MM.1S (cell line): ENCODE results near the gene TXNDC17.

ENCODE experiments used
- DNase-seq: peaks from one replicate; pipeline ENCODE4 v3.0.0-alpha.2; 2015
- H2AFZ ChIP-seq: fragments of 300-600 bp; sonication (generic); 2 replicates; pipeline ENCODE4 v1.6.0; 2016; ENCODE audit warnings: antibody characterized with exemption, low read length
- H3F3A ChIP-seq: fragments of 300-600 bp; sonication (generic); 2 replicates; pipeline ENCODE4 v1.6.1; 2016; ENCODE audit warnings: mild to moderate bottlenecking, antibody characterized with exemption, low read length, moderate library complexity, mixed read lengths; ENCODE audit not compliant: insufficient read depth
- H3K27ac ChIP-seq: fragments of 300-600 bp; sonication (generic); 2 replicates; pipeline ENCODE4 v1.5.1; 2016; ENCODE audit warnings: mild to moderate bottlenecking, low read length
- H3K27me3 ChIP-seq: fragments of 300-600 bp; sonication (generic); replicated peaks from 2 replicates; pipeline ENCODE4 v1.6.0; 2016; ENCODE audit warnings: low read length; ENCODE audit not compliant: insufficient read depth
- H3K36me3 ChIP-seq: fragments of 300-600 bp; sonication (generic); replicated peaks from 2 replicates; pipeline ENCODE4 v1.6.1; 2016; ENCODE audit warnings: mild to moderate bottlenecking, low read length, mixed read lengths; ENCODE audit not compliant: insufficient read depth
- H3K4me1 ChIP-seq: fragments of 300-600 bp; sonication (generic); 2 replicates; pipeline ENCODE4 v1.6.1; 2016; ENCODE audit warnings: low read length, mixed read lengths
- H3K4me2 ChIP-seq: fragments of 300-600 bp; sonication (generic); 2 replicates; pipeline ENCODE4 v1.6.0; 2016; ENCODE audit warnings: low read depth, low read length
- H3K4me3 ChIP-seq: fragments of 300-600 bp; sonication (generic); 2 replicates; pipeline ENCODE4 v1.5.1; 2016; ENCODE audit warnings: low read length, mixed read lengths
- H3K79me2 ChIP-seq: fragments of 300-600 bp; sonication (generic); 2 replicates; pipeline ENCODE4 v1.6.1; 2016; ENCODE audit warnings: mixed run types, low read length, mixed read lengths
- H3K9ac ChIP-seq: fragments of 300-600 bp; sonication (generic); 2 replicates; pipeline ENCODE4 v1.6.1; 2016; ENCODE audit warnings: low read length, mixed read lengths
- H3K9me2 ChIP-seq: fragments of 300-600 bp; sonication (generic); replicated peaks from 2 replicates; pipeline ENCODE4 v1.6.1; 2016; ENCODE audit warnings: mild to moderate bottlenecking, low read length, mixed read lengths; ENCODE audit not compliant: insufficient read depth
- H3K9me3 ChIP-seq: fragments of 300-600 bp; sonication (generic); replicated peaks from 2 replicates; pipeline ENCODE4 v1.6.1; 2016; ENCODE audit warnings: mild to moderate bottlenecking, low read length, mixed read lengths; ENCODE audit not compliant: insufficient read depth
- H4K20me1 ChIP-seq: fragments of 300-600 bp; sonication (generic); 2 replicates; pipeline ENCODE4 v1.6.1; 2016; ENCODE audit warnings: mild to moderate bottlenecking, low read length, moderate library complexity, mixed read lengths; ENCODE audit not compliant: insufficient read depth
- EZH2 ChIP-seq: fragments of 300-600 bp; sonication (generic); optimal IDR thresholded peaks from 2 replicates; pipeline ENCODE3; 2017; ENCODE audit warnings: low read depth, mild to moderate bottlenecking, antibody characterized with exemption, low read length, mixed read lengths
- EZH2phosphoT487 ChIP-seq: fragments of 300-600 bp; sonication (generic); IDR thresholded peaks from 2 replicates; pipeline ENCODE4 v1.6.1; 2018; ENCODE audit warnings: antibody characterized with exemption, low read length
- TF ChIP-seq, protein P1 (sequence below): fragments of 300-600 bp; sonication (generic); IDR thresholded peaks from 2 replicates; pipeline ENCODE4 v1.5.1; 2016; ENCODE audit warnings: antibody characterized with exemption, low read length, mixed read lengths

Gene TXNDC17

GRCh38 chr17:6679241-6679640, 38.4 kb downstream of the TXNDC17 start:
- no peaks in the 10 kb centered on the region for H3F3A ChIP-seq
- H3K4me3 ChIP-seq, result no peak overlapping the region
- peaks cover 10% of the 10 kb centered on the region; the same call in 1 of the 2 replicates for H3K4me1 ChIP-seq
- H3K4me2 ChIP-seq, result no peak overlapping the region
- H3K9ac ChIP-seq, result no peak overlapping the region
- no peak for DNase-seq
- peaks cover 44% of the 10 kb centered on the region for H3K27me3 ChIP-seq
- H3K27ac ChIP-seq, result no peak overlapping the region
- no peaks in the 10 kb centered on the region for H3K79me2 ChIP-seq
- H3K9me3 ChIP-seq, result no peaks in the 10 kb centered on the region
- no peaks in the 10 kb centered on the region for H3K36me3 ChIP-seq
- H4K20me1 ChIP-seq, result no peaks in the 10 kb centered on the region
- no peak overlapping the region for H2AFZ ChIP-seq
- H3K9me2 ChIP-seq, result no peaks in the 10 kb centered on the region
- TF ChIP-seq, protein P1, sequence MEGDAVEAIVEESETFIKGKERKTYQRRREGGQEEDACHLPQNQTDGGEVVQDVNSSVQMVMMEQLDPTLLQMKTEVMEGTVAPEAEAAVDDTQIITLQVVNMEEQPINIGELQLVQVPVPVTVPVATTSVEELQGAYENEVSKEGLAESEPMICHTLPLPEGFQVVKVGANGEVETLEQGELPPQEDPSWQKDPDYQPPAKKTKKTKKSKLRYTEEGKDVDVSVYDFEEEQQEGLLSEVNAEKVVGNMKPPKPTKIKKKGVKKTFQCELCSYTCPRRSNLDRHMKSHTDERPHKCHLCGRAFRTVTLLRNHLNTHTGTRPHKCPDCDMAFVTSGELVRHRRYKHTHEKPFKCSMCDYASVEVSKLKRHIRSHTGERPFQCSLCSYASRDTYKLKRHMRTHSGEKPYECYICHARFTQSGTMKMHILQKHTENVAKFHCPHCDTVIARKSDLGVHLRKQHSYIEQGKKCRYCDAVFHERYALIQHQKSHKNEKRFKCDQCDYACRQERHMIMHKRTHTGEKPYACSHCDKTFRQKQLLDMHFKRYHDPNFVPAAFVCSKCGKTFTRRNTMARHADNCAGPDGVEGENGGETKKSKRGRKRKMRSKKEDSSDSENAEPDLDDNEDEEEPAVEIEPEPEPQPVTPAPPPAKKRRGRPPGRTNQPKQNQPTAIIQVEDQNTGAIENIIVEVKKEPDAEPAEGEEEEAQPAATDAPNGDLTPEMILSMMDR, result no peak
- TF ChIP-seq EZH2 (no peak), EZH2phosphoT487 (no peak)

- Histone ChIP-seq H3K9me2 (no peaks in the 10 kb centered on the region), H3F3A (no peaks in the 10 kb centered on the region), H3K79me2 (no peaks in the 10 kb centered on the region), H2AFZ (no peak overlapping the region), H3K4me3 (no peak overlapping the region), H3K9ac (no peak overlapping the region), H4K20me1 (no peaks in the 10 kb centered on the region), H3K9me3 (no peaks in the 10 kb centered on the region), H3K27me3 (peaks cover 49% of the 10 kb centered on the region), H3K4me2 (no peak overlapping the region), H3K36me3 (no peaks in the 10 kb centered on the region), H3K27ac (no peak overlapping the region), H3K4me1 (peaks cover 10% of the 10 kb centered on the region; the same call in 1 of the 2 replicates)
- no peak for DNase-seq
- TF ChIP-seq EZH2phosphoT487, result no peak
- no peak for TF ChIP-seq EZH2
These were observed 40.3 kb downstream of the TXNDC17 start for GRCh38 chr17:6681176-6681575.

- no peak overlapping the region for H3K27ac ChIP-seq
- no peaks in the 10 kb centered on the region for H3K9me2 ChIP-seq
- H2AFZ ChIP-seq, result no peak overlapping the region
- no peaks in the 10 kb centered on the region for H3K36me3 ChIP-seq
- no peak overlapping the region for H3K4me2 ChIP-seq
- H3K9ac ChIP-seq, result no peak overlapping the region
- peaks cover 51% of the 10 kb centered on the region for H3K27me3 ChIP-seq
- no peaks in the 10 kb centered on the region for H3K79me2 ChIP-seq
- DNase-seq, result no peak
- H4K20me1 ChIP-seq, result no peaks in the 10 kb centered on the region
- H3F3A ChIP-seq, result no peaks in the 10 kb centered on the region
- TF ChIP-seq EZH2phosphoT487 (no peak), EZH2 (no peak)
- TF ChIP-seq, protein P1, result no peak
- no peak overlapping the region for H3K4me3 ChIP-seq
- peaks cover 10% of the 10 kb centered on the region; the same call in 1 of the 2 replicates for H3K4me1 ChIP-seq
- no peaks in the 10 kb centered on the region for H3K9me3 ChIP-seq
These were observed 40.8 kb downstream of the TXNDC17 start for GRCh38 chr17:6681671-6682070.

- H3K4me2 ChIP-seq, result no peak overlapping the region
- H3K27me3 ChIP-seq, result peaks cover 51% of the 10 kb centered on the region
- no peaks in the 10 kb centered on the region for H3K36me3 ChIP-seq
- no peak for TF ChIP-seq EZH2
- TF ChIP-seq, protein P1, result no peak
- TF ChIP-seq EZH2phosphoT487, result no peak
- no peaks in the 10 kb centered on the region for H3F3A ChIP-seq
- H4K20me1 ChIP-seq, result no peaks in the 10 kb centered on the region
- no peak for DNase-seq
- peaks cover 4% of the 10 kb centered on the region; the same call in 1 of the 2 replicates for H3K4me1 ChIP-seq
- H3K9me2 ChIP-seq, result no peaks in the 10 kb centered on the region
- no peak overlapping the region for H3K9ac ChIP-seq
- H3K79me2 ChIP-seq, result no peaks in the 10 kb centered on the region
- H3K9me3 ChIP-seq, result no peaks in the 10 kb centered on the region
- no peak overlapping the region for H3K27ac ChIP-seq
- H3K4me3 ChIP-seq, result no peak overlapping the region
- no peak overlapping the region for H2AFZ ChIP-seq
These were observed 41.5 kb downstream of the TXNDC17 start for GRCh38 chr17:6682339-6682738.
